ENCODE results near the gene FIBCD1.

- TF ChIP-seq CTCF (IDR thresholded peaks at IDR 0.05) (no peak), POLR2A (IDR thresholded peaks at IDR 0.05; ENCODE audit: low read depth) (no peak), POLR2AphosphoS5 (IDR thresholded peaks at IDR 0.05) (no peak), EP300 (IDR thresholded peaks at IDR 0.05) (no peak)
These were observed 46.6 kb upstream of the FIBCD1 start for GRCh38 chr9:130985606-130986162.
